ENCODE data around the gene NUTF2.

The NUTF2 gene

GRCh38 chr16:67845291-67846062 lies 1.3 kb upstream of the NUTF2 start:
- H3K27ac ChIP-seq: peak overlapping the region; percentile 95
- TF ChIP-seq ZFX (IDR thresholded peaks at IDR 0.05): no peak
- no peak for TF ChIP-seq CTCF (conservative IDR thresholded peaks at IDR 0.05)

DNA sequence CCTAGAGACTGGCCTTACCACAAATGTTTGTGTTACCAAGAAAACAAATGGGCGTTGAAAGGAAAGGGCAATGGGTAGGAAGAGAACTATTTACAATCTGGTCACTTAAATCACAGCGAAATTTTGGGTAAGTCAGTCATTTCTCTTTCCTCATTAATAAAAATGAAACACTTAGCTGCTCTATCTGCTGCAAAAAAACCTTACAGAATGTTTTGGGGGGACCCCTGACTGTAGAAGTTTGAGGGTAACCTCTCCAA lies 742 bp upstream of the NUTF2 start:
- H3K27ac ChIP-seq: peak overlapping the region; percentile 95
- TF ChIP-seq CTCF (conservative IDR thresholded peaks at IDR 0.05): no peak
- no peak for TF ChIP-seq ZFX (IDR thresholded peaks at IDR 0.05)

DNA sequence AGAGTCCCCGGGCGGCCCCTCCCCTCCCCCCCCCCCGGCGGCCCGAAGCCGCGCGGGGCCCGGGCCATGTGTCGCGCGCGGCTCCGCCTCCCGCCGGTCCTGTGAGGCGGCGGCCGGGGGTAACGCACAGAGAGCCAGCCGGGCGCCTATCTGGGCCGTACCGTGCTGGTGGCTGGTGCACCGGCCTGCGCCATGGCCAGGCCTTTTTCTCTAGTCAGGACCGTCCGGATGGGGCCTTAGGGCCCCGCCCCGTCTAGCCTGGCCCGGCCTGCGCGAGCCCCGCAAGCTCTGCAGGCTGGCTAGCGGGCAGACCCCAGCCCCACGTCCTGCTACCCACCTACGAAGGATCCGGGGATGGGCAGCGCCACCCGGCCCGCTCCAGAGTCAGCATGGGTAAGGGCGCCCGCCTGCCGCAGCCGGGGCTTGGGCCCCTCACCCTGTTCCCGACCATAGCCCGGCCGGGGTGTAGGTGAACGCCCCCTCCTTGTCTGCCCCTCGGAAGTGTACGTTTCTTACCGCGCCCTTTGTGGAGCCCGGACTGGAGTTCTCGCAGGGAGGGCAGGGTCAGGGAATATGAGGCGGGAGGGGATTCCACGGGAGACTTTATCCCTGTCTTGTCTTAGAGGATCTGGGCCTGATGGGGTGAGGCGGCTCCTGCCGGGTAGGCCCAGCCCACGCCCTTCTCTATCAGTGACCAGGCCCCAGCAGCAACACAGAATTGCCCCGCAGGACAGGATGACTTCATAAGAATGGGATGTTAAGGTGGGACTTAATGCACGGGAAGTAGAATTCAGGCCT lies 530 bp downstream of the NUTF2 start, which contains the start of gene CENPT:
CENPT (minus strand) TSS at position 630 of the 798 bp plus-strand sequence. CDS start 13,834 bp downstream, outside the sequence.
- TF ChIP-seq ZFX (IDR thresholded peaks at IDR 0.05): peak; percentile 64
- TF ChIP-seq CTCF (conservative IDR thresholded peaks at IDR 0.05): no peak

GRCh38 chr16:67848118-67848517 lies 1.4 kb downstream of the NUTF2 start:
- H3K27ac ChIP-seq: peak overlapping the region; percentile 95
- no peak for TF ChIP-seq CTCF (conservative IDR thresholded peaks at IDR 0.05)
- no peak for TF ChIP-seq ZFX (IDR thresholded peaks at IDR 0.05)

More for the DNA sequence above, 530 bp downstream of the NUTF2 start, which contains the start of gene CENPT:
- H3K27ac ChIP-seq: peak within 1 kb of the TSS; percentile 95

GRCh38 chr16:67853670-67854069 lies 6.9 kb downstream of the NUTF2 start:
- TF ChIP-seq ZFX (IDR thresholded peaks at IDR 0.05) (no peak), CTCF (conservative IDR thresholded peaks at IDR 0.05) (no peak)
- H3K27ac ChIP-seq: no peak overlapping the region

DNA sequence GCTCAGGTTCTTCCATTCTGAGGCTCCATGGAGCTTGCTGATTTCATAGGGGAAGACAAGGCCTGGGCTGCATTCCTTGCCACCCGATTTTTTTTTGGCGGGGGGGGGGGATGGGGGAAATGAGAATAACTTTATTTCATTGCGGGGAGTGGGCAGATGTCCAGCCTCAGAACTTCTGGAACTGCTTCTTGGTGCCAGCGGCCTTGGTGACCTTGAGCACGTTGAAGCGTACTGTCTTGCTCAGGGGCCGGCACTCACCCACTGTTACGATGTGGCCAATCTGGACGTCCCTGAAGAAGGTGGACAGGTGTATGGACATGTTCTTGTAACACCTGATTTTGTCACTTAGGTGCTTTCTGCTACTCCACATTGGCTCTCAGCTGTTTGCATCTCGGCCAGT lies 9.1 kb downstream of the NUTF2 start:
- no peak overlapping the region for H3K27ac ChIP-seq
- TF ChIP-seq CTCF (conservative IDR thresholded peaks at IDR 0.05) (no peak), ZFX (IDR thresholded peaks at IDR 0.05) (no peak)

- no peak overlapping the region for H3K27ac ChIP-seq
- TF ChIP-seq ZFX (IDR thresholded peaks at IDR 0.05) (no peak), CTCF (conservative IDR thresholded peaks at IDR 0.05) (no peak)
Observed at GRCh38 chr16:67856927-67857546, 10.3 kb downstream of the NUTF2 start.
